GM12878 (cell line): ENCODE data around the gene LRRC59. TPM values are rescaled to one million over a fixed set of nuclear protein-coding genes. Genes with fewer than 3 reads are reported as not detected.
A peak's percentile ranks its signal among the peaks of the same experiment; 100 is the strongest.

Experiments used
- BCL11A ChIP-seq: IDR thresholded peaks from 2 replicates; pipeline ENCODE4 v1.6.1; 2011; ENCODE audit warnings: low read depth, low read length
- BHLHE40 ChIP-seq, 2 experiments: fragments of 450-650 bp in 1 of 2; IDR thresholded peaks; 2 replicates each; pipeline ENCODE4 v1.6.1; 2011 to 2017; ENCODE audit warnings: low read depth in 2 of 2, borderline replicate concordance in 1 of 2, improper control_type of control experiment in 1 of 2, low read length in 1 of 2, mild to moderate bottlenecking in 1 of 2
- CREM ChIP-seq: IDR thresholded peaks from 2 replicates; pipeline ENCODE4 v1.6.1; 2014; ENCODE audit warnings: antibody characterized with exemption, low read depth
- FOS ChIP-seq: IDR thresholded peaks from 3 replicates; pipeline ENCODE4 v1.6.1; 2011; ENCODE audit warnings: borderline replicate concordance; ENCODE audit not compliant: insufficient read length; ENCODE audit errors: extremely low read depth
- IRF3 ChIP-seq: fragments of 450-650 bp; IDR thresholded peaks from 2 replicates; pipeline ENCODE4 v1.6.1; 2014; ENCODE audit warnings: mild to moderate bottlenecking
- KDM1A ChIP-seq: fragments of 200-600 bp; sonication (generic); IDR thresholded peaks from 2 replicates; pipeline ENCODE4 v1.6.1; 2016; ENCODE audit warnings: borderline replicate concordance
- MAX ChIP-seq: IDR thresholded peaks from 2 replicates; pipeline ENCODE4 v1.6.1; 2012; ENCODE audit warnings: low read depth, low read length, improper control_type of control experiment
- MTA3 ChIP-seq: IDR thresholded peaks from 2 replicates; pipeline ENCODE4 v1.6.1; 2012; ENCODE audit warnings: low read length, inconsistent platforms, borderline replicate concordance
- POLR2A ChIP-seq: IDR thresholded peaks from 2 replicates; pipeline ENCODE4 v1.6.1; 2011; ENCODE audit warnings: low read depth, mild to moderate bottlenecking, low read length
- PRDM15 ChIP-seq: fragments of 450-650 bp; formaldehyde crosslinking; IDR thresholded peaks from 2 replicates; pipeline ENCODE4 v1.4.0; 2020; ENCODE audit warnings: mild to moderate bottlenecking, moderate library complexity
- RBBP5 ChIP-seq: fragments of 200-600 bp; sonication (generic); conservative IDR thresholded peaks from 2 replicates; pipeline ENCODE4 v1.6.1; 2016
- SMC3 ChIP-seq: IDR thresholded peaks from 2 replicates; pipeline ENCODE4 v1.6.1; 2011; ENCODE audit warnings: low read length, improper control_type of control experiment, borderline replicate concordance
- STAT3 ChIP-seq: IDR thresholded peaks from 2 replicates; pipeline ENCODE4 v1.6.1; 2011; ENCODE audit warnings: low read depth, low read length, improper control_type of control experiment
- SUPT20H ChIP-seq: IDR thresholded peaks from 2 replicates; pipeline ENCODE4 v1.6.1; 2011; ENCODE audit warnings: low read depth, mild to moderate bottlenecking, low read length, moderate library complexity, borderline replicate concordance; ENCODE audit not compliant: control insufficient read depth
- ZBTB4 ChIP-seq: fragments of 450-650 bp; formaldehyde crosslinking; IDR thresholded peaks from 2 replicates; pipeline ENCODE4 v1.4.0; 2022; ENCODE audit warnings: mild to moderate bottlenecking, moderate library complexity
- ZNF207 ChIP-seq: fragments of 450-650 bp; IDR thresholded peaks from 2 replicates; pipeline ENCODE4 v1.6.1; 2014; ENCODE audit warnings: antibody characterized with exemption, mild to moderate bottlenecking, borderline replicate concordance
- polyA plus RNA-seq, 11 experiments: library from polyadenylated mRNA; depleted of rRNA in 4 of 11; unstranded in 6 of 11; stranded (reverse) in 5 of 11; fragments of >200 nt; fragmentation: Nextera tagmentation in 4 of 11; fragmentation: Illumina TruSeq in 1 of 11; extraction: Ambion mirVana in 4 of 11; extraction: Trizol in 1 of 11; gene quantifications; 1 replicate in 1 of 11; 2 replicates in 10 of 11; pipeline versions ENCODE4 v1.2.1 to v1.2.3, GENCODE V29; 2011 to 2016; ENCODE audit warnings: inconsistent platforms in 2 of 11, missing spikeins in 2 of 11, low read depth in 1 of 11
- total RNA-seq, 4 experiments: library from RNA; depleted of rRNA in 3 of 4; stranded (reverse); fragments of >200 nt in 3 of 4; fragmentation: Illumina TruSeq in 1 of 4; extraction: Trizol in 1 of 4; gene quantifications; 2 replicates each; pipeline versions ENCODE4 v1.2.1 to v1.2.3, GENCODE V29; 2013 to 2021
- TF ChIP-seq, protein P1 (sequence below): fragments of 450-650 bp; IDR thresholded peaks from 2 replicates; pipeline ENCODE4 v1.6.1; 2017; ENCODE audit warnings: low read depth, mild to moderate bottlenecking, moderate library complexity
- TF ChIP-seq, protein P2 (sequence below): fragments of 150-350 bp; IDR thresholded peaks from 2 replicates; pipeline ENCODE4 v1.6.1; 2014; ENCODE audit warnings: mild to moderate bottlenecking, low read depth, low read length

Gene LRRC59
- total and polyA plus RNA-seq, 10 of the 15 experiments (the other 5 are each of a cell fraction or from before 2014, with no cell fraction given) = 8.8 to 82.2 (median 63.0) TPM

GRCh38 chr17:50397111-50397918 lies at the start of gene LRRC59 (continued):
- TF ChIP-seq, protein P1, sequence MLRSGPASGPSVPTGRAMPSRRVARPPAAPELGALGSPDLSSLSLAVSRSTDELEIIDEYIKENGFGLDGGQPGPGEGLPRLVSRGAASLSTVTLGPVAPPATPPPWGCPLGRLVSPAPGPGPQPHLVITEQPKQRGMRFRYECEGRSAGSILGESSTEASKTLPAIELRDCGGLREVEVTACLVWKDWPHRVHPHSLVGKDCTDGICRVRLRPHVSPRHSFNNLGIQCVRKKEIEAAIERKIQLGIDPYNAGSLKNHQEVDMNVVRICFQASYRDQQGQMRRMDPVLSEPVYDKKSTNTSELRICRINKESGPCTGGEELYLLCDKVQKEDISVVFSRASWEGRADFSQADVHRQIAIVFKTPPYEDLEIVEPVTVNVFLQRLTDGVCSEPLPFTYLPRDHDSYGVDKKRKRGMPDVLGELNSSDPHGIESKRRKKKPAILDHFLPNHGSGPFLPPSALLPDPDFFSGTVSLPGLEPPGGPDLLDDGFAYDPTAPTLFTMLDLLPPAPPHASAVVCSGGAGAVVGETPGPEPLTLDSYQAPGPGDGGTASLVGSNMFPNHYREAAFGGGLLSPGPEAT = peak; percentile 33; the same call in 1 of the 2 replicates
- TF ChIP-seq ZNF207 (peak; percentile 95), IRF3 (no peak), SMC3 (peak; percentile 44; the same call in 1 of the 2 replicates), PRDM15 (CRISPR knock-in tag) (no peak), MAX (peak; percentile 94), ZBTB4 (no peak), BHLHE40 (IDR thresholded peaks at IDR 0.05; ENCODE audit: borderline replicate concordance in 1 of 2, low read depth in 2 of 2, low read length in 1 of 2) (peak; percentile 67 to 87; a peak in 3 of 4 replicates), BCL11A (no peak), POLR2A (peak; percentile 100), KDM1A (no peak), RBBP5 (no peak), SUPT20H (no peak), FOS (no peak), CREM (peak; percentile 98), STAT3 (no peak), MTA3 (no peak)
- TF ChIP-seq, protein P2, sequence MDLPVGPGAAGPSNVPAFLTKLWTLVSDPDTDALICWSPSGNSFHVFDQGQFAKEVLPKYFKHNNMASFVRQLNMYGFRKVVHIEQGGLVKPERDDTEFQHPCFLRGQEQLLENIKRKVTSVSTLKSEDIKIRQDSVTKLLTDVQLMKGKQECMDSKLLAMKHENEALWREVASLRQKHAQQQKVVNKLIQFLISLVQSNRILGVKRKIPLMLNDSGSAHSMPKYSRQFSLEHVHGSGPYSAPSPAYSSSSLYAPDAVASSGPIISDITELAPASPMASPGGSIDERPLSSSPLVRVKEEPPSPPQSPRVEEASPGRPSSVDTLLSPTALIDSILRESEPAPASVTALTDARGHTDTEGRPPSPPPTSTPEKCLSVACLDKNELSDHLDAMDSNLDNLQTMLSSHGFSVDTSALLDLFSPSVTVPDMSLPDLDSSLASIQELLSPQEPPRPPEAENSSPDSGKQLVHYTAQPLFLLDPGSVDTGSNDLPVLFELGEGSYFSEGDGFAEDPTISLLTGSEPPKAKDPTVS = no peak
